Measurements from ENCODE around the gene STXBP1. TPM values are rescaled to one million over a fixed set of nuclear protein-coding genes. Genes with fewer than 3 reads are reported as not detected.
"Not testable (repeated sequence)": the region's sequence is repeated elsewhere in the genome, so short reads cannot be mapped to it uniquely, and the experiment has no call there.

STXBP1 gene
- total RNA-seq, 2 donors from 2014 or later = 8.2 to 15.8 TPM

- intact Hi-C loops (cut with DNase I) = no loop called here
- H3K9me3 ChIP-seq = no peaks in the 10 kb centered on the region
- peak overlapping the region in 1 of 2 donors; percentile 51 for H3K9ac ChIP-seq (ENCODE audit: low read depth in 2 of 2, low read length in 2 of 2)
- H3K36me3 ChIP-seq = no peaks in the 10 kb centered on the region
- H3K27ac ChIP-seq = peak overlapping the region; percentile 86
- TF ChIP-seq, protein P1, sequence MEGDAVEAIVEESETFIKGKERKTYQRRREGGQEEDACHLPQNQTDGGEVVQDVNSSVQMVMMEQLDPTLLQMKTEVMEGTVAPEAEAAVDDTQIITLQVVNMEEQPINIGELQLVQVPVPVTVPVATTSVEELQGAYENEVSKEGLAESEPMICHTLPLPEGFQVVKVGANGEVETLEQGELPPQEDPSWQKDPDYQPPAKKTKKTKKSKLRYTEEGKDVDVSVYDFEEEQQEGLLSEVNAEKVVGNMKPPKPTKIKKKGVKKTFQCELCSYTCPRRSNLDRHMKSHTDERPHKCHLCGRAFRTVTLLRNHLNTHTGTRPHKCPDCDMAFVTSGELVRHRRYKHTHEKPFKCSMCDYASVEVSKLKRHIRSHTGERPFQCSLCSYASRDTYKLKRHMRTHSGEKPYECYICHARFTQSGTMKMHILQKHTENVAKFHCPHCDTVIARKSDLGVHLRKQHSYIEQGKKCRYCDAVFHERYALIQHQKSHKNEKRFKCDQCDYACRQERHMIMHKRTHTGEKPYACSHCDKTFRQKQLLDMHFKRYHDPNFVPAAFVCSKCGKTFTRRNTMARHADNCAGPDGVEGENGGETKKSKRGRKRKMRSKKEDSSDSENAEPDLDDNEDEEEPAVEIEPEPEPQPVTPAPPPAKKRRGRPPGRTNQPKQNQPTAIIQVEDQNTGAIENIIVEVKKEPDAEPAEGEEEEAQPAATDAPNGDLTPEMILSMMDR (IDR thresholded peaks at IDR 0.05) = no peak
- no peak overlapping the region for H3K4me3 ChIP-seq
- peaks cover 28% of the 10 kb centered on the region for H3K4me1 ChIP-seq
- DNase-seq = peak; percentile 68
- no peaks in the 10 kb centered on the region for H3K27me3 ChIP-seq
Observed at GRCh38 chr9:127572961-127573721, 38.9 kb upstream of the STXBP1 start.

DNA sequence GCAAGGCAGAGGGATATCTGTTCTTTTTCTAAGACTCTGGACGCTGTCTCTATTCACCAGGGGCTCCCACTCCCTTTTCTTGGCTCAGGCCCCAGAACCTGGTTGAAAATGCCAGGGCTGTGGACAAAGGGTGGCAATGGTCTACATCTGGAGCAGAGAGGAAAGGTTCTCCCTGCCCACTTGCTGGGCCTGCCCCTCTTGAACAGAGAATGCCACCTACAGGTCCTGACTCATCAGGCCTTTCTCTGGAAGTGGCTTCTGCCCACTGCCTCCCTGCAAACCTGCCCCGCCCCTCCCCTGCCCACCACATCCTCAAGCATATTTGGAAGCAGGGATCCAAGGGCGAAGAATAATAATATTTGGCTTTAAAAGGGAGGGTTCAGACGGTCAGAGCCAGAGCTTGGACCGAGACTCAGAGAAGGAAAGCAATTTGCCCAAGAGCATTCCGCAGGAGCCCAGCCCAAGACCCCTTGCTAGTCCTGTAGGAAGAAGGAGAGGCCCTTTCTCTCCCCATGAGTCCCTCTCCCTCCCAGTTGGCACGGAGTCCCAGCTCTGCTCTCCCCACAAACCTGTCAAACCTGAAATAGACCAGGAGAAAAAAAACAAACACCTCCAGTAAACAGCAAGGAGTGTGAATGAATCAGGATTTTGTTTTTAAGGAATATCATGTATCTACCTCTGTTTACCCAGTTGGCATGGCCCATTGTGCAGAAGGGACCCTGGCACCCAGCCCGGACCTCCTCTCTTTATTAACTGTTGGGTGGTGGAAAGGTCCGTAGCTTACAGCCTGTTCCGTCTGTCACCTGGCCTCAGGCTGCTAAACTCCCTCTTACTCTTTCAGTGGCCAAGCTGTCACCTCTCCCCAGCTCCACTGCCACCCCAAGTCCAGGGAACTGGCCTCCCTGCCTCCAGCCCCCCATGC is 37.7 kb upstream of the STXBP1 start:
- H3K4me3 ChIP-seq = no peak overlapping the region
- intact Hi-C loops (cut with DNase I) = no loop called here
- DNase-seq = peak; percentile 85
- H3K27me3 ChIP-seq = no peaks in the 10 kb centered on the region
- H3K27ac ChIP-seq = peak overlapping the region; percentile 86
- H3K9ac ChIP-seq (ENCODE audit: low read depth in 2 of 2, low read length in 2 of 2) = peak overlapping the region; percentile 36 to 66
- H3K4me1 ChIP-seq = peaks cover 30% of the 10 kb centered on the region
- TF ChIP-seq, protein P1 (IDR thresholded peaks at IDR 0.05) = no peak
- no peaks in the 10 kb centered on the region for H3K36me3 ChIP-seq
- H3K9me3 ChIP-seq = no peaks in the 10 kb centered on the region

DNA sequence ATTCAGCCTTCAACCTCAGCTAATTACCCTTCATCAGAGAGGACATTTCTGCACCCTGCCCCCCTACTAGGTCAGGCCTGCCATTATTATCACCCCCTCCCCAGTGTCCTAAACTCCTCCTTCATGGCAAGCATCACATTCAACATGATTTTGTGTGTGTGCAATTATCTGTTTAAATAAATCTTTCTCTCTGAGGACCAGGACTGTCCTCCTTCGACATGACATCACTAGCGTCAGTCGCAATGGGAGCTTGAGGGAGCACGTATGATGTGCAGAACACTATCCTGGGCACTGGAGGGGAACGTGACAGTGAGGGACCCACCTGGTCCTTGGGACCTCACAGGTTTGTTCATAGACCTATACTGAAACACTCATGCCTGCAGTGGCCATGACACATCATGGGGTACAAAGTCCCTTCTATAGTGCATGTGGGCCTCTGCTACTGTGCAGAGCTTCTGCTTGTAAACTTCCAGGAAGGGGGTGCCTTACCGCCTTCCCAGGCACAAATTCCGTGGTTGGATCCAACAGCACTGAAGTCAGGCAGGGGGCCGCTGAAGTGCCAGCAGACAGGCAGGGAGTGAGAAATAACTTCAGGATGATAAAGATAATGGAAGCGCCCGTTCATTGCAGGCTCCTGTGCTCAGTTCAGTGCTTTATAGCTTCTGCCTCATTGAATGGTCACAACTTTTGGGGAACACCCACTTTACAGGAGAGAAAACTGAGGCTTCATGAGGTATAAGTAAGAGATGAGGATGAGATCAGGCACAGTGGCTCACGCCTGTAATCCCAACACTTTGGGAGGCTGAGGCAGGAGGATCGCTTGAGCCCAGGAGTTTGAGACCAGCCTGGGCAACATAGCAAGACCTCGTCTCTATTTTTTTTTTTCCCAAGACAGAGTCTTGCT is 36.0 kb upstream of the STXBP1 start:
- Histone ChIP-seq H3K9me3 (no peaks in the 10 kb centered on the region), H3K9ac (ENCODE audit: low read depth in 2 of 2, low read length in 2 of 2) (peak overlapping the region in 1 of 2 donors; percentile 21), H3K36me3 (no peaks in the 10 kb centered on the region), H3K4me3 (no peak overlapping the region), H3K4me1 (peaks cover 21% of the 10 kb centered on the region), H3K27me3 (no peaks in the 10 kb centered on the region), H3K27ac (peak overlapping the region; percentile 42)
- TF ChIP-seq, protein P1 (IDR thresholded peaks at IDR 0.05) = no peak
- peak; percentile 79 for DNase-seq
- intact Hi-C loops (cut with DNase I) = no loop called here

GRCh38 chr9:127577194-127577593 is 34.9 kb upstream of the STXBP1 start:
- H3K9ac ChIP-seq (ENCODE audit: low read depth in 2 of 2, low read length in 2 of 2); H3K36me3 ChIP-seq; H3K27me3 ChIP-seq; intact Hi-C loops (cut with DNase I); DNase-seq; H3K4me3 ChIP-seq; H3K9me3 ChIP-seq; H3K27ac ChIP-seq: not testable (repeated sequence)
- peaks cover 21% of the 10 kb centered on the region for H3K4me1 ChIP-seq

- no peaks in the 10 kb centered on the region for H3K27me3 ChIP-seq
- peak overlapping the region in 1 of 2 donors; percentile 69 for H3K9ac ChIP-seq (ENCODE audit: low read depth in 2 of 2, low read length in 2 of 2)
- intact Hi-C loops (cut with DNase I) = no loop called here
- H3K4me3 ChIP-seq = no peak overlapping the region
- peaks cover 21% of the 10 kb centered on the region for H3K4me1 ChIP-seq
- no peaks in the 10 kb centered on the region for H3K9me3 ChIP-seq
- peak overlapping the region; percentile 86 for H3K27ac ChIP-seq
- DNase-seq = no peak
- TF ChIP-seq, protein P1 (IDR thresholded peaks at IDR 0.05) = no peak
- no peaks in the 10 kb centered on the region for H3K36me3 ChIP-seq
Observed at GRCh38 chr9:127578627-127578951, 33.5 kb upstream of the STXBP1 start.
